Fibroblast of the aortic adventitia (primary cell): Measurements from ENCODE around the gene ADIPOR2. TPM values are rescaled to one million over a fixed set of nuclear protein-coding genes. Genes with fewer than 3 reads are reported as not detected.
"Not testable (repeated sequence)": the region's sequence is repeated elsewhere in the genome, so short reads cannot be mapped to it uniquely, and the experiment has no call there.

ENCODE experiments used
- DNase-seq: peaks from one replicate; pipeline ENCODE4 v3.0.0-alpha.2; 2010; ENCODE audit warnings: low read depth
- H3K4me3 ChIP-seq: 2 replicates; pipeline ENCODE4 v1.5.1; 2011; ENCODE audit warnings: low read depth, mild to moderate bottlenecking, control low read depth, low read length, moderate library complexity
- CTCF ChIP-seq: IDR thresholded peaks from 2 replicates; pipeline ENCODE4 v1.5.1; 2011; ENCODE audit warnings: mild to moderate bottlenecking, low read length, control low read depth, inconsistent platforms; ENCODE audit not compliant: insufficient read depth
- total RNA-seq: library from RNA; depleted of rRNA; stranded (reverse); fragments of >200 nt; gene quantifications from 2 replicates; pipeline ENCODE4 v1.2.3, GENCODE V29; 2012; ENCODE audit warnings: low replicate concordance

ADIPOR2 gene
- total RNA-seq, 1 donor = 26.0 TPM

- DNase-seq = peak; percentile 39
- no peak for TF ChIP-seq CTCF
- no peak overlapping the region for H3K4me3 ChIP-seq
These were observed 15.1 kb downstream of the ADIPOR2 start for GRCh38 chr12:1705774-1706631.

GRCh38 chr12:1706632-1706980, 15.7 kb downstream of the ADIPOR2 start:
- TF ChIP-seq CTCF = no peak
- no peak for DNase-seq
- H3K4me3 ChIP-seq = no peak overlapping the region

GRCh38 chr12:1707051-1707450, 16.2 kb downstream of the ADIPOR2 start:
- no peak overlapping the region for H3K4me3 ChIP-seq
- TF ChIP-seq CTCF = no peak
- DNase-seq = no peak

- H3K4me3 ChIP-seq, DNase-seq: not testable (repeated sequence)
These were observed 19.1 kb downstream of the ADIPOR2 start for GRCh38 chr12:1709968-1710367.

GRCh38 chr12:1710870-1711269, 20.0 kb downstream of the ADIPOR2 start:
- not testable (repeated sequence) for H3K4me3 ChIP-seq

GRCh38 chr12:1711536-1712211, 20.8 kb downstream of the ADIPOR2 start:
- peak; percentile 90 for DNase-seq
- not testable (repeated sequence) for H3K4me3 ChIP-seq

More at GRCh38 chr12:1710870-1711269, 20.0 kb downstream of the ADIPOR2 start:
- DNase-seq = not testable (repeated sequence)

- H3K4me3 ChIP-seq = not testable (repeated sequence)
These were observed 21.4 kb downstream of the ADIPOR2 start for GRCh38 chr12:1712305-1712704.

GRCh38 chr12:1712852-1713251, 22.0 kb downstream of the ADIPOR2 start:
- not testable (repeated sequence) for H3K4me3 ChIP-seq, DNase-seq

More at GRCh38 chr12:1712305-1712704, 21.4 kb downstream of the ADIPOR2 start:
- not testable (repeated sequence) for DNase-seq

- not testable (repeated sequence) for H3K4me3 ChIP-seq, DNase-seq
These were observed 23.0 kb downstream of the ADIPOR2 start for GRCh38 chr12:1713783-1714348.

- H3K4me3 ChIP-seq, DNase-seq: not testable (repeated sequence)
These were observed 24.6 kb downstream of the ADIPOR2 start for GRCh38 chr12:1715459-1715858.
